GM19351 (cell line): ENCODE measurements around the gene ITGA3.
A peak's percentile ranks its signal among the peaks of the same experiment; 100 is the strongest.

ENCODE experiments used
- ATAC-seq: cut with Tn5 transposase; IDR thresholded peaks from one replicate; pipeline ENCODE4 v1.9.1; 2021; ENCODE audit warnings: mild to moderate bottlenecking, moderate library complexity; ENCODE audit not compliant: unreplicated experiment

Gene ITGA3

DNA sequence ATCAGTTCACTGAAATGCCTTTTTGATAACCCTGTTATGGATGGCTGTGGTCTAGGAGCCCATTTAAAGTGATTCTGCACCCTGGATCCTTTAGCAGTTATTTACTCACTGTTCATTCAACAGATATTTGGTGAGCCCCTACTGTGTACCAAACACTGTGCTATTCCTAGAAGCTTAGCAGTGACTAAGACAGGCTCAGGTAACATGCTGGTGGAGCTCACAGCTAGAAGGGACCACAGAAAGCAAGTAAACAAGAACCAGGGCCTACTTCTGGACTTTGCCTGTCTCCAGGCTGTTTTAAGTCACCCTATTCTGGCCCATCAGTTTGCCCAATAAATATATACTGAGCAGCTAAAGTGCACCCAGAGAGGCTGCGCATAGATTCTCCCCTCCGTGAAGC, 11.1 kb downstream of the ITGA3 start:
- no peak for ATAC-seq

- ATAC-seq = no peak
Measured at GRCh38 chr17:50067996-50068395, 12.1 kb downstream of the ITGA3 start.

DNA sequence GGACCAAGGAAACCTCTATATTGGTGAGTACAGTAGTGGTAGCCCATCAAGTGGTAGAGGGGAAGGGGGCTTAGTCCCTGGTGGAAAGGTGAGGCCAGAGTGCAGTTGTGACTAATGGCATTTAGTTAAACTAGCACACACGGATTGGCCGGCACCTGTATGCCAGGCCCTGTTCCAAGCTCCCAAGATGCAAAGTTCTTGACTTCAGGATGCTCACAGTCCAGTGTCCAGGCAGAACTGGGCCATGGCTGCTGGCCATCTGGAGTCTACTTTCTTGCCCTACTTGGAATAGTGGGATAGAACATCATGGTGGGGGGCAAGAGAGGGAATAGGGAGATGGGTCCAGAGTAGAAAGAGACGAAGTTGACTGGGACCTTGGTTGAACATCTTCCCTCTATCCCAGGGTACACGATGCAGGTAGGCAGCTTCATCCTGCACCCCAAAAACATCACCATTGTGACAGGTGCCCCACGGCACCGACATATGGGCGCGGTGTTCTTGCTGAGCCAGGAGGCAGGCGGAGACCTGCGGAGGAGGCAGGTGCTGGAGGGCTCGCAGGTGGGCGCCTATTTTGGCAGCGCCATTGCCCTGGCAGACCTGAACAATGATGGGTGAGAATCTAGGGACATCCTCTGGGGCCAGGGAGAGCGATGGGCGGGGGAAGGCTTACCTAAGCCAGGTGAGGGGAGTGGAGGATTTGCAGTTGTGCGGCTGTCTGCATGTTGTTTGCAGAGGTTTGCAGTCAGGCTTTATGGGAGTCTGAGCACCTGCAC, 15.2 kb downstream of the ITGA3 start:
- ATAC-seq = no peak

- ATAC-seq = no peak
Measured at GRCh38 chr17:50071692-50072091, 15.8 kb downstream of the ITGA3 start.

- no peak for ATAC-seq
Measured at GRCh38 chr17:50072130-50072529, 16.2 kb downstream of the ITGA3 start.

- ATAC-seq = no peak
Measured at GRCh38 chr17:50072925-50073324, 17.0 kb downstream of the ITGA3 start.

DNA sequence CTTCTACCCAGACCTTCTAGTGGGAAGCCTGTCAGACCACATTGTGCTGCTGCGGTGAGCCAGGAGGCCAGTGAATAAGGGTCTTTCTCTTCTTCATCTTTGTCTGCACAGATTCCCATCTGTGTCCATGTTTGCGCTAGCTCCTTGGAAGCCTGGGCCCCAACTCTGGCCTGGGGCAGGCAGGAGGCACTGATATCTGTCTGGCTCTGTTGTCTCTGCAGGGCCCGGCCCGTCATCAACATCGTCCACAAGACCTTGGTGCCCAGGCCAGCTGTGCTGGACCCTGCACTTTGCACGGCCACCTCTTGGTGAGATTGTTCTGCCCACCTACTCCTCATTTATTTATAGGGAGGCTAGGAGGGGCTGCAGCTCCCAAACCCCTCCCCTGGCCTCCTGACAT, 18.3 kb downstream of the ITGA3 start:
- ATAC-seq = no peak

DNA sequence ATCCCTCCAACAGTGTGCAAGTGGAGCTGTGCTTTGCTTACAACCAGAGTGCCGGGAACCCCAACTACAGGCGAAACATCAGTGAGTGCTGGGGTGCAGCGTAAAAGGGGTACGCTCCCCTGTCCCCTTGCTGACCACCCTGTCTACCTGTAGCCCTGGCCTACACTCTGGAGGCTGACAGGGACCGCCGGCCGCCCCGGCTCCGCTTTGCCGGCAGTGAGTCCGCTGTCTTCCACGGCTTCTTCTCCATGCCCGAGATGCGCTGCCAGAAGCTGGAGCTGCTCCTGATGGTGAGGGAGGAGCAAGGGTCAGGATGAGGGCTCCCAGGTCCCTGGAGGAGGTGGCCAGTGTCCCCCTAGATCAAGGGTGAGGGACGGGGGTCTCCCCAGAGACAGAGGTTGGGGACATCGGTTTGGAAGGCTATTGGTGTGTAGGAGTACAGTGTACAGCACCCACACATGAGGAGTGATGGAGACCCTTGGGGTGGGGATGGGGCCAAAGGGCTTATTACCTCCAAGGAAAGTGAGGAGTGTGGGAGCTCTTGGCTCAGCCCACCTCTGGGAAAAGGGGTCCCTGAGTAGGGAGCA, 19.6 kb downstream of the ITGA3 start:
- no peak for ATAC-seq

- ATAC-seq = no peak
Measured at GRCh38 chr17:50076221-50076590, 20.3 kb downstream of the ITGA3 start.

DNA sequence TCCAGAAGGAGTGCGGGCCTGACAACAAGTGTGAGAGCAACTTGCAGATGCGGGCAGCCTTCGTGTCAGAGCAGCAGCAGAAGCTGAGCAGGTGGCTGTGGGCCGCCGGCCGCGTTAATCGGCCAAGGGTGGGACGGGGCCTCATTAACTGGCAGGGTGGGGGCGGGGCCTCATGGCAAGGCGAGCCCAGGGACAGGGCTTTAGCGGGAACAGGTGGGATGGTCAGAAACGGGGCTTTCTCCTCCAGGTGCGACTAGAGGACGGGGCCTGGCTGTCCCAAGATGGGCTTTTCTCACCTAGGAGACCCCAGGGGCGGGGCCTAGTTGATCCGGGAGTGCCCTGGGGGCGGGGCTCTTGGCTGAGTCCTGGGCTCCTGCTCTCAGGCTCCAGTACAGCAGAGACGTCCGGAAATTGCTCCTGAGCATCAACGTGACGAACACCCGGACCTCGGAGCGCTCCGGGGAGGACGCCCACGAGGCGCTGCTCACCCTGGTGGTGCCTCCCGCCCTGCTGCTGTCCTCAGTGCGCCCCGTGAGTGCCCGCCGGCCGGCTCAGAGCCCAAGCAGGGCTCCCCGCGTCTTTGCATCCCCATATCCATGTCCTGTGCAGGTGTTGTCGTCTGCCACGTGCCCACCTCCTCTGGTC, 20.8 kb downstream of the ITGA3 start:
- ATAC-seq = no peak

GRCh38 chr17:50078430-50078829, 22.5 kb downstream of the ITGA3 start:
- no peak for ATAC-seq

GRCh38 chr17:50079334-50080095, 23.6 kb downstream of the ITGA3 start:
- no peak for ATAC-seq

GRCh38 chr17:50080096-50080480, 24.2 kb downstream of the ITGA3 start:
- ATAC-seq = no peak

DNA sequence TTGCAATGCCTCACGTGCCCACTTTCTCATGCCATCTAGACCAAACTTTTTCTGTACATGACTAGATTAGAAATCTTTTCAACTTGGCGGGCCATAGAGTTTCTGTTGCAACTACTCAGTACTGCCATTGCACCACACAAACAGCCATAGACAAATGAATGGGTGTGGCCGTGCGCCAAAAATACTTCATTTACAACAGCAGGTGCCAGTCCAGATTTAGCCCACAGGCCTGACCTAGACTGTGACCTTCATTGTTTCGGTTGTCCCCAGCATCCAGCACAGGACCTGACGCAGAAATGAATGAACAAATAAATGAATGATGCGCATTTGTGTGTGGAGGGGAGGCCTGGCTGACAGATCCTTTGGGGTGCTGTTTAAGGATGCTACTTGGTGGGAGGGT, 24.9 kb downstream of the ITGA3 start:
- ATAC-seq = no peak

- ATAC-seq = no peak
Measured at GRCh38 chr17:50081757-50082156, 25.8 kb downstream of the ITGA3 start.

GRCh38 chr17:50087246-50087911, 31.5 kb downstream of the ITGA3 start:
- ATAC-seq = peak; percentile 56

GRCh38 chr17:50087912-50088405, 32.0 kb downstream of the ITGA3 start:
- ATAC-seq = no peak

GRCh38 chr17:50088952-50089825, 33.3 kb downstream of the ITGA3 start:
- ATAC-seq = no peak

GRCh38 chr17:50090071-50090470, 34.2 kb downstream of the ITGA3 start:
- ATAC-seq = no peak
